LNCAP (cell line): ENCODE measurements around the gene MTCP1.

Experiments used
- TF ChIP-seq, protein P1 (sequence below): fragments of 450-650 bp; IDR thresholded peaks from 2 replicates; pipeline ENCODE4 v1.5.1; 2017; ENCODE audit warnings: mild to moderate bottlenecking

MTCP1 gene

DNA sequence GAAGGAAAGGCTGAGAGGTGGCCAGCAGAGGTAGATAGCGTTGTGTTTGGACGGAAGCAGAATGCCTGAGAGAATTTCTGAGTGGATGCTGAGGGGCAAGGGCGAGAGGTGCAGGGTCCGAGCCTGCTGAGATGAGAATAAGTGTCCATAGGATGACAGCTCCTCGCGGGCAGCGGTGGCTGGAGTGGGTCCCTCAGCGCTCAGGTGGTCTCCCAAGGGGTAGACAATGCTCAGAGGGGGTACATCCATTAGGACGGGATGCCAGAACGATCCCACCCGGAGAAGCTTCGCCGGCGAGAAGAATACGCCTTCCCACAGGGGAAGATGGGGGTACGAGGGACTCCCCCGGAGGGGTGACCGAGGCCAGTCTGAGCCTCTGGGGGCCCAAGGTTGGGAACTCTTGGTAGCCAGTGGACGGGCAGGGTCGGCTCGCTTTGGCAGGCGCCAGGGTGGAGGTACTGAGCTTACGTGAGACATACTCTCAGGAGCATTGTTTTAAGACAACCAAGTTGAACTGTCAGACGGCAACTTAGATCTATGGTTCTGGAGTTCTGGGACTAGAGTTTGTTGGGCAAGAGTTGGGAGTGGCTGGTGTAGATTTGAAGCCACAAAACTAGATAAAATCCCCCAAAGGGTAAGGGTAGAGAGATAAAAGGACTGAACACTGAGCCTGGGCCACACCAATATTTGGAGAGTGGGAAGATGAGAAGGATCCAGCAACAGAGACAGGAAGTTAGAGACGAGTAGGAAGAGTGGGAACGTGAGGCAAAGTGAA is 16.2 kb upstream of the MTCP1 start:
- TF ChIP-seq, protein P1, sequence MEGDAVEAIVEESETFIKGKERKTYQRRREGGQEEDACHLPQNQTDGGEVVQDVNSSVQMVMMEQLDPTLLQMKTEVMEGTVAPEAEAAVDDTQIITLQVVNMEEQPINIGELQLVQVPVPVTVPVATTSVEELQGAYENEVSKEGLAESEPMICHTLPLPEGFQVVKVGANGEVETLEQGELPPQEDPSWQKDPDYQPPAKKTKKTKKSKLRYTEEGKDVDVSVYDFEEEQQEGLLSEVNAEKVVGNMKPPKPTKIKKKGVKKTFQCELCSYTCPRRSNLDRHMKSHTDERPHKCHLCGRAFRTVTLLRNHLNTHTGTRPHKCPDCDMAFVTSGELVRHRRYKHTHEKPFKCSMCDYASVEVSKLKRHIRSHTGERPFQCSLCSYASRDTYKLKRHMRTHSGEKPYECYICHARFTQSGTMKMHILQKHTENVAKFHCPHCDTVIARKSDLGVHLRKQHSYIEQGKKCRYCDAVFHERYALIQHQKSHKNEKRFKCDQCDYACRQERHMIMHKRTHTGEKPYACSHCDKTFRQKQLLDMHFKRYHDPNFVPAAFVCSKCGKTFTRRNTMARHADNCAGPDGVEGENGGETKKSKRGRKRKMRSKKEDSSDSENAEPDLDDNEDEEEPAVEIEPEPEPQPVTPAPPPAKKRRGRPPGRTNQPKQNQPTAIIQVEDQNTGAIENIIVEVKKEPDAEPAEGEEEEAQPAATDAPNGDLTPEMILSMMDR = no peak

DNA sequence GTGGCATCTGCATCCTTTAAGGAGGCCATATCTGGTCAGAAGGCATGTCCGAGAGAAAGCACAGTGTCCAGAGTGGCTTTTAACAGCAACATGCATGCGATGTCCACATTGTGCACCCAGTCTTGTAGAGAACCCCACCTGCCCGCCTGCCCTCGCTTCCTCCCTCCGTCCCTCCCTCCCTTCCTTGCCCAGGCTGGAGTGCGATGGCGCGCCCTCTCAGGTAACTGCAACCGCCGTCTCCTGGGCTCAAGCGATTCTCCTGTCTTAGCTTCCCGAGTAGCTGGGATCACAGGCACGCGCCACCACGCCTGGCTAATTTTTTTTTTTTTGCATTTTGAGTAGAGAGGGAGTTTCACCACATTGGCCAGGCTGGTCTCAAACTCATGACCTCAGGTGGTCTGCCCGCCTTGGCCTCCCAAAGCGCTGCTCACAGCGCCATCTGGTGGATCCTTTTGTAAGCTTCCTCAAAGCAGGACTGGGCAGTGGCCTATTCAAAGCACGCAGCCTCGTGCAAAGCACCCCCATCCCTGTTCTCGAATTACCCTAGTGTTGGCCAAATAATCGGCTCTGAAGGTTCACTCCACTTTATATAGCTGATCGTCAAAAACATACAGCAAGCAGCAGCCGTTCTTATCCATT is 15.4 kb upstream of the MTCP1 start:
- TF ChIP-seq, protein P1 = peak; percentile 55

DNA sequence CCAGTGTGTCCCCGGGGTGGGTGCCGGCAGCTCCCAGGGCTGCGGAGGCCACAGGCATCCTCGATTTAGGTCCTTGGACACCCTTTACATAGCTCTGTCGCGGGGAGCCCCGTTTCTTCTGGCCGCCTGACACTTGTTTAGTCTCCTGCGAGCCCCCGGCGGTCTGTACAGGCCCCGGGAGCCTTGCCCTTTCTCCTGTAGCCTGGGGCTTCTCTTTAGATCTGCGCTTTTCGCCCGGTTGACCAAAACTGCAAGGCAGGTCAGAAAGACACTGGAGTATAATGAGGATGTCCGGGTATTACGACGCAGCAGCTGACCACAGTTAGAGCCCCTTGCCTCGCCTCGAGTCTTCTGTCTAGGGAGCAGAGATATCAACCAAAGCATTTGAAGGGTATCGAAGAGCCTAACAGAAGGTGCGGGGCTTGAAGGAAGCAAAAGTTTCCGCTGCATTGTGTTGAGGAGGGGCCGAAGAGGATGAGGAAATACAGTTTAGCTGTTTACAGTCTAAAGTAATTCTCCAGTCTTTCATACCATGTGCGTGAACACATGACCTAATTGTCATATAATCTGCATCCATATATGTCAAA is 851 bp upstream of the MTCP1 start:
- TF ChIP-seq, protein P1 = no peak

DNA sequence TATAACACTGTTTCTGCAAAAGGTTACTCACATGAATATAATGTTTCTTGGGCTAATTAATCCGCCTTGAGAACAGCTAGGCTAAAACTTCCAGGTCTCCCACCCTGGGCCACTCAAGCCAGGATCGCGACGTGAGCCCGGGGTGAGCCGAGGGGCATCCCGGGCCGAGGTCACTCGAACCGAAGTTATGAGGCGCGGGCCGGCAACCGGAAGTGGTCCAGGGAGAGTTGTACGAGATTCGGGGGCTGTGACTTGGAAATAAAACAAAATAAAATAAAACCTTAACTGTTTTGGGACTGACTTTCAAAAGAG is 317 bp downstream of the MTCP1 start:
- TF ChIP-seq, protein P1 = no peak

DNA sequence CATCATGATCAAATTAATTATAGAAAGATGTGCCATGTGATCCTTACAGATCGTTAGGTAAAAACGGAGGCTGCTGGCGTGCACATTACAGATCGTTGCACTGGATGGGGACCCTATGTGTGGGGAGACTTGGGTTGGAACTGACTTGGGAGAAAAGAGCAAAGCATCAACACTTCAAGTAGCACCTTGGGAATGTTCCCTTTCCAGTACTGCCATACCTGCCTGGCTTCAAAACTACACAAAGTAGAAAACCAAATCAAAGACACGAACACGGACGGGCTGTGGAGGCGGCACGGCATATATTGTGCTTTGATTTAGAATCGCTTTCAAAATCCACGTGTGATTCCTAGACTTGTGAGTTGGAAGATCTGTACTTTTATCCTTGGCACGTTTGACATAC is 898 bp downstream of the MTCP1 start:
- TF ChIP-seq, protein P1 = no peak

DNA sequence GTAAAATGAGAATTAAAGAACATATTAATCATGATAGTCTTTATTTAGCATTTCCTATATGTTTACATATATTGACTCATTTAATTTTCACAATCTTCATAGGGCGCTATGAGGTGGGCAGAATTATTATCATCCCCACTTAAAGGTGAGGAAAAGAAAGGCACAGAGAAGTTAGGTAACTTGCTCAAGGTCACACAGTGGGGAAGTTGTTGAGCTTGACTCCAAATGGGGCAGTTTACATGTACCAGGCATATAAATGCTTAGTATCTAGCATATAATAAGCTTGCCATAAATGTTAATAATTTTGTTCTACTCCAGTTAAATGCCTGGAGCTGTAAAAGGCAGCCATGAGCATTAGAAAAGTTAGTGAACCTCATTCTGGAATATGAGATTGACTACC is 1.5 kb downstream of the MTCP1 start:
- TF ChIP-seq, protein P1 = no peak

DNA sequence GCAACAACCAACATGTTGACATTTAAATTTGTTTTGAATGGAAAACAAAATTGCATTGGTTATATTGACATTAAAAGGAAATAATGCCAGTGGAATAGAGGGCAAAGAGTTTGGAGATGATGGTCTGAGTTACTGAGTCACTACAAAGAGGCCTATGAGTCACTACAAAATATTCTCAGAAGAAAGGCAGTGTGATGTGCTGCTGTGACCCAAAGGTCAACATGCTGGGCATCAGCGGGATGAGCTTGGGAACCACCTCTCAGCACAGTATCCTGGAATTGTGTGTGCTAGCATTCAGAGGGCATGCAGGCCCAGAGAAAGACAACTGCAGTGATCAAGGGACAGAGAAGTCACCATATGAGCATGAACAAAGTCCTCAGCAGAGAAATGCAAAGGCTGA is 2.8 kb downstream of the MTCP1 start:
- TF ChIP-seq, protein P1 = no peak
